ENCODE results near the gene LHFPL6.
"Not testable (repeated sequence)": the region's sequence is repeated elsewhere in the genome, so short reads cannot be mapped to it uniquely, and the experiment has no call there.

LHFPL6 gene

GRCh38 chr13:39349391-39349960, 253.5 kb downstream of the LHFPL6 start:
- no peak for DNase-seq (ENCODE audit: low read depth in 2 of 2)

GRCh38 chr13:39347926-39348901, 254.8 kb downstream of the LHFPL6 start:
- DNase-seq (ENCODE audit: low read depth in 2 of 2): no peak

GRCh38 chr13:39345982-39346381, 257.0 kb downstream of the LHFPL6 start:
- DNase-seq (ENCODE audit: low read depth in 2 of 2): no peak

- DNase-seq (ENCODE audit: low read depth in 2 of 2): no peak
Observed at GRCh38 chr13:39341251-39341650, 261.7 kb downstream of the LHFPL6 start.

- DNase-seq (ENCODE audit: low read depth in 2 of 2): not testable (repeated sequence)
Observed at GRCh38 chr13:39338114-39338513, 264.9 kb downstream of the LHFPL6 start.

GRCh38 chr13:39336937-39337336, 266.1 kb downstream of the LHFPL6 start:
- DNase-seq (ENCODE audit: low read depth in 2 of 2): no peak

GRCh38 chr13:39336207-39336606, 266.8 kb downstream of the LHFPL6 start:
- no peak for DNase-seq (ENCODE audit: low read depth in 2 of 2)

GRCh38 chr13:39335721-39336120, 267.3 kb downstream of the LHFPL6 start:
- DNase-seq (ENCODE audit: low read depth in 2 of 2): no peak

- DNase-seq (ENCODE audit: low read depth in 2 of 2): no peak
Observed at GRCh38 chr13:39330504-39330903, 272.5 kb downstream of the LHFPL6 start.

GRCh38 chr13:39329182-39329639, 273.8 kb downstream of the LHFPL6 start:
- DNase-seq (ENCODE audit: low read depth in 2 of 2): no peak

- DNase-seq (ENCODE audit: low read depth in 2 of 2): no peak
Observed at GRCh38 chr13:39327172-39327479, 275.9 kb downstream of the LHFPL6 start.

- no peak for DNase-seq (ENCODE audit: low read depth in 2 of 2)
Observed at GRCh38 chr13:39326469-39327171, 276.4 kb downstream of the LHFPL6 start.

- no peak for DNase-seq (ENCODE audit: low read depth in 2 of 2)
Observed at GRCh38 chr13:39324806-39325311, 278.1 kb downstream of the LHFPL6 start.

GRCh38 chr13:39322836-39323585, 280.0 kb downstream of the LHFPL6 start:
- DNase-seq (ENCODE audit: low read depth in 2 of 2): no peak

- no peak for DNase-seq (ENCODE audit: low read depth in 2 of 2)
Observed at GRCh38 chr13:39321574-39321973, 281.4 kb downstream of the LHFPL6 start.

GRCh38 chr13:39318161-39318560, 284.8 kb downstream of the LHFPL6 start:
- DNase-seq (ENCODE audit: low read depth in 2 of 2): no peak

- DNase-seq (ENCODE audit: low read depth in 2 of 2): no peak
Observed at GRCh38 chr13:39317291-39317690, 285.7 kb downstream of the LHFPL6 start.

- no peak for DNase-seq (ENCODE audit: low read depth in 2 of 2)
Observed at GRCh38 chr13:39315796-39316195, 287.2 kb downstream of the LHFPL6 start.

- no peak for DNase-seq (ENCODE audit: low read depth in 2 of 2)
Observed at GRCh38 chr13:39313721-39314120, 289.3 kb downstream of the LHFPL6 start.

GRCh38 chr13:39312596-39312995, 290.4 kb downstream of the LHFPL6 start:
- no peak for DNase-seq (ENCODE audit: low read depth in 2 of 2)

- no peak for DNase-seq (ENCODE audit: low read depth in 2 of 2)
Observed at GRCh38 chr13:39311619-39312018, 291.4 kb downstream of the LHFPL6 start.

- no peak for DNase-seq (ENCODE audit: low read depth in 2 of 2)
Observed at GRCh38 chr13:39310961-39311360, 292.0 kb downstream of the LHFPL6 start.

Measured in stimulated activated CD4-positive, alpha-beta T cell treated with anti-CD3 and anti-CD28 coated beads, Interleukin-1b, Interleukin-23, amount 100 ng/mL, for 1 hour (primary cell).